Upper lobe of left lung (tissue), 4 donors: ENCODE data around the gene CARD9.

Experiments used
- EP300 ChIP-seq, 4 donors: sonication (generic); formaldehyde crosslinking; IDR thresholded peaks; one replicate each; pipeline ENCODE4 v1.5.1; 2017; ENCODE audit warnings: antibody characterized with exemption in 4 of 4, control low read depth in 2 of 4
- POLR2A ChIP-seq, 4 donors: fragments of 450-650 bp; IDR thresholded peaks; one replicate each; pipeline ENCODE4 v1.5.1; 2016 to 2017; ENCODE audit warnings: antibody characterized with exemption in 4 of 4, mild to moderate bottlenecking in 2 of 4
- POLR2AphosphoS5 ChIP-seq, 2 donors: sonication (generic); formaldehyde crosslinking; IDR thresholded peaks; one replicate each; pipeline ENCODE4 v1.5.1; 2017; ENCODE audit warnings: antibody characterized with exemption in 2 of 2
- TF ChIP-seq, protein P1 (sequence below), 6 experiments: fragments of 450-650 bp in 4 of 6; fragments of 200-600 bp in 2 of 6; sonication (generic) in 2 of 6; IDR thresholded peaks; one replicate each; pipeline ENCODE4 v1.5.1; 2016 to 2019; ENCODE audit warnings: antibody characterized with exemption in 6 of 6

GRCh38 chr9:136340356-136341041 lies 33.0 kb downstream of the CARD9 start:
- TF ChIP-seq, protein P1, sequence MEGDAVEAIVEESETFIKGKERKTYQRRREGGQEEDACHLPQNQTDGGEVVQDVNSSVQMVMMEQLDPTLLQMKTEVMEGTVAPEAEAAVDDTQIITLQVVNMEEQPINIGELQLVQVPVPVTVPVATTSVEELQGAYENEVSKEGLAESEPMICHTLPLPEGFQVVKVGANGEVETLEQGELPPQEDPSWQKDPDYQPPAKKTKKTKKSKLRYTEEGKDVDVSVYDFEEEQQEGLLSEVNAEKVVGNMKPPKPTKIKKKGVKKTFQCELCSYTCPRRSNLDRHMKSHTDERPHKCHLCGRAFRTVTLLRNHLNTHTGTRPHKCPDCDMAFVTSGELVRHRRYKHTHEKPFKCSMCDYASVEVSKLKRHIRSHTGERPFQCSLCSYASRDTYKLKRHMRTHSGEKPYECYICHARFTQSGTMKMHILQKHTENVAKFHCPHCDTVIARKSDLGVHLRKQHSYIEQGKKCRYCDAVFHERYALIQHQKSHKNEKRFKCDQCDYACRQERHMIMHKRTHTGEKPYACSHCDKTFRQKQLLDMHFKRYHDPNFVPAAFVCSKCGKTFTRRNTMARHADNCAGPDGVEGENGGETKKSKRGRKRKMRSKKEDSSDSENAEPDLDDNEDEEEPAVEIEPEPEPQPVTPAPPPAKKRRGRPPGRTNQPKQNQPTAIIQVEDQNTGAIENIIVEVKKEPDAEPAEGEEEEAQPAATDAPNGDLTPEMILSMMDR (IDR thresholded peaks at IDR 0.05) = no peak
- TF ChIP-seq POLR2A (IDR thresholded peaks at IDR 0.05) (no peak), EP300 (IDR thresholded peaks at IDR 0.05) (no peak), POLR2AphosphoS5 (IDR thresholded peaks at IDR 0.05) (no peak)
